GM21515 (cell line): Measurements from ENCODE around the gene DIS3L2.
"Not testable (repeated sequence)": the region's sequence is repeated elsewhere in the genome, so short reads cannot be mapped to it uniquely, and the experiment has no call there.

Experiments
- ATAC-seq: cut with Tn5 transposase; IDR thresholded peaks from one replicate; pipeline ENCODE4 v1.9.1; 2021; ENCODE audit not compliant: unreplicated experiment

Gene DIS3L2

DNA sequence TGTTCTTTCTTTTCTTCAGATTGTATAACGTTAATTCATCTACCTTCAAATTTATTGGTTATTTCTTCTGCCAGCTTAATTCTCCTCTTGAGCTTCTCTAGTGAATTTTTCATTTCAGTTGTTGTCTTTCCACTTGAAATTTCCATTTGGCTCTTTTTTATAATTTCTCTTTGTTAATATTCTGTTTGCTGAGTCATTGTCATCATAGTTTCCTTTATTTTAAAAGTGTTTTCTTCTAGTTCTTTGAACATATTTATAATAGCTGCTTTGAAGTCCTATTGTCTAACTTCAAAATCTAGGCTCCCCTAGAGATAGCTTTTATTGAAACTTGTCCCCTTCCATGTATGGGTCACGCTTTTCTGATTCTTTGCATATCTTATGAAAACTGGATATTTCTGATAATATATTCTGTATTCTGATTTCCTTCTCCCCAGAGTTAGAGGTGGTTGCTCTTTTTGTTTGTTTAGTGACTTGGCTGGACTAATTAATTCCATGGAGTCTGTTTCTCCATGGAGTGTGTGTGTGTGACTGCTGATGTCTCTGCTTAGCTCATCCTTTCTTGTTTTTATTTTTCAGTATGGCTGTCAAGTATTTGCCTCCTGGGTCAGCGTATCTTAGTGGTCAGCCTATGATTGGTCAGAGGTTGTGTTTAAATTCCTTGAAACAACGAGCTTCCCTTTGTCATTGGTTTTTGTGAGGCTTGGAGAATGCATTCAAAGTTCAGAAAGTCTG, 47.6 kb downstream of the DIS3L2 start:
- no peak for ATAC-seq

DNA sequence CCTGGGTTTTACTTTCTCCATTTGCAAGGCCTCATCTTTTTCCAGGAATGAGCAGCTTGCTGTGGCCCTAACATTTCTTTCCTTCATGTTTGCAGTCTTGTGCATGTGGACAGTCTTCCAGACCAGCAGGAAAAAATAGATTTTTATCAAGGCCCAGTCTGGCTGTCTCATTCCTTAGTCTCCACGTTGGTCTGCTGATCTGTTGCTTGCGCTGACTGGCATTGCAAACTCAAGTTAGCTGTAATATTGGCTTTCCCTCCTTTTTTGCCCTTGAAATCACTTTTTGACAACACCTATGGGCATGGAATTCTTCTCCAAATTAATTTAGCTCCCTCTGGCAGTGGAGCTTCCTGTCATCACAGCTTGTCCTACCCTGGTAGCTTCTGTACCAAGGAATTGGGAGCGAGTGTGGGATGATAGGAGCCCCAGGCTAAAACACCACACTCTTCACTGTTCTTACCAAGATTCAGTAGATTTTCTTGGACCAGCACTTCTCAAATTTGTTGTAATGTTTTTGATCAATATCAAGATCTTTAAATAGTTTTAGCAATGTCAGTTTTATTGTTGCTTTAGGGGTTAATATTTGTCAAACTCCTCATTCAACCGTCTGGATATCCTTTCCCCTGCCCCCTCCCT, 48.2 kb downstream of the DIS3L2 start:
- no peak for ATAC-seq

DNA sequence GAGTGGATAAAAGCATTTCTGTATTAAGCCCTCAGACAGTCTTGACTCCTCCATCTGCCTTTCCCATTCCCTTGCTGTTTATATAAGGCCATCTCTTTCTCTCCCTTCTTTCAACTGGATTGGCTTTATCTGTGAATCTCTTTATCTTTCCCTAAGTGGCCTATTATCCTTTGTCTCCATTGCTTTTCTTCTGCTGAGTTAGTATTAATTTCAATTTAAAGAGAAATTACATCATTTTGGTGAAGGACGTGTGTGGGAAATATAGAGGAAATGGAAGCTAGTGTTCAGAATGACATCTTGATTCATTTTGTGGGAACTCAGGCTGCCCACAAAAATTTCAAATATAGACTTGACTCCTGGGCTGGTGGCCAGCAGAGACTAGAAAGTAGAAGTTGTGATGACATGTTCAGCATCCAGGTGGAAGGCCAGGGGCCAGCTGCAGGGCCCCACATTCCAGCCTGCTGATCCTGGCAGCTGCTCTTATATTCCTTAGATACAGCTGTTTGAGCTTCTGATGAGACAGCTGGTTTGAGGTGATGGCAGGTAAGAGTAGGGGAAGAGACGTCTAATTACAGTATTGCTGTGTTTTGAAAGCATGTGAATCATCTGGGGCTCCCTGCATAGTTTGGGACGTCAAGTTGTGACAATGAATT, 52.3 kb downstream of the DIS3L2 start:
- ATAC-seq, result no peak

DNA sequence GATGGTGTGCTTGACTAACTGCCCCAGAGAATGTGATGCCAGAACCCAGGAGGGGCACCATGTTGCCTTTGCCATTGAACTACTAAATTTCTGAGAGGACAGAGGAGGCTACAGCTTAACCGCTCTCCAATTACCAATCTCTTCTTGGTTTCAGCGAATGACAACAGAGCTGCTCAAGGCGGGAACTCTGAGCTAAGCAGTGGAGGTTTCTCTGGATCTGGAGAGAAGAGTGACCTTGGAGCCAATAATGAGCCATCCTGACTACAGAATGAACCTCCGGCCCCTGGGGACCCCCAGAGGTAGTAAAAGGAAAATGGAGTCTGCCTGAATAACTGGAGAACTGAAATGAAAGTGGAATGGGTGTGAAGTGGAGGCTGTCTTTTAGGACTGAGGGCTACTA, 53.2 kb downstream of the DIS3L2 start:
- ATAC-seq, result no peak

DNA sequence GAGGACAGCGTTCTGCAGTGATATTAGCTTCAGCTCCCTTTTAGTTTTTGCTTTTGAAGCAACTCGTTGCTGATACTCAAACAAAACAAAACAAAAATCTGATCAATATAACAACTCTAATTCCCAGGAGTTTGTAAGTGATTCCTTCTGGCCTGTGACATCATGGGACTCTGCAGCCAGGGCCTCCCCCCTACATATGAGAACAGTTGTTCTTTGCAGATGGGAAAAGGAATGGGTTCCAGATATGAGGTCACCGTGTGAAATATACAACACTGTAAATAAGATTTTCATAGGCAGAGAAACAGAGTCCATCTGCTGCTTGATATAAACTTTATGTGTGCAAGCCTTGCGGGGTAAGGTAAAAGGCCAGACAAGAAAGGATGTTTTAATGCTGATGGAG, 56.7 kb downstream of the DIS3L2 start:
- ATAC-seq, result no peak

DNA sequence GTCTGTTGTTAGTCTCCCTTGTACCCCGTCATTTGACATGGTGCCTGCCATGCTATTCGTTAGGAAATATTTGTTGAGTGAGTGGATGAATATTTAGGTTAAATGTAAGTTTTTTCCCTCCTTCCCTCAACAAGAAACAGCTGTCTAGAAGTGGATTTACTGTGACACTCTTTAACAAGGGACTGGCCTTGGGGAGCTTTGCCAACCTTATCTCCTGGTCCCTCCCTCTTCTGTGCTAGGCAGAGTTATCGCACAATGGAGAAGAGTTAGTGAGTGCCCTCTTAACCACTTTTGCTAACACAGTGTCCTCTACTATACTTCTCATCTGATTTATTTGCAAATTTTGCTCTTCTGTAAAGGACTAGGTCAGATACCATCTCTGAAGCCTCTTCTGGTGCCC, 61.2 kb downstream of the DIS3L2 start:
- ATAC-seq, result no peak

DNA sequence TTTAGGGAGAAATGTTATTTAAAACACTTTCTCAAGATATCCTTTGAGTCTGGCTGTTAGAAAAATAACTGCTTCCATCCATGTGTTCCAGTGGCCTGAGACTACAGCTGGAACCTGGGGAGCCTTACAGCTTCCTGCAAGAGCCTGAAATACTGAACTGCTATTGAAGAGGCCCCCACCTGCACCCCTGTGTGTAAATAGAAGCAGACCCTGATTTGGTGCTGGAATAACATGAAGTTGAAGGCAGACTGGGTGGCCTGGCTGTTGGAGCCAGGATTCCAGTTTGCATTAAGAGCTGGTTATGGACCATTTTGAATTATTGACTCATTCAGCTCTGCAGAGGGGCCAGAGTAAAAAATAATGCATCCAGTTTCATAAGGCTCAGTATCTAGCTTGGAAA, 61.9 kb downstream of the DIS3L2 start:
- ATAC-seq, result no peak

DNA sequence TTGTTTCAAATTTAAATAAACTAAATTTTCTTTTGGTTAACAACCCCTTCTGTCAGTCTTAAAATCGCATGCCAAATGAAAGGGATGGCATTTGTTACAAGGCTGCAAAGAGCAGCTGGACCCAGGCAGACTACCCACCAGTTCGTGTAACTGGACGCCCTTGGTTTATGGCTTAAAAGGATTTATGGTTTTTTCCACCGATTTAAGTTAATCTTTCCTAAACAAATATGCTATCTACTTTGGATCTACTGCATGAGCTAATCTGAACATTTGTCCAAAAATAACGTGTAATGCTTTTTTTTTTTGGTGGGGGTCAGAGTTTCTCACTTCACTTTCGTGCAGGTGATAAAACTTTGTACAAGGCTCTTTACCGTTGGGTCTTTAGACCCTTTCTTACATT, 62.9 kb downstream of the DIS3L2 start:
- no peak for ATAC-seq

DNA sequence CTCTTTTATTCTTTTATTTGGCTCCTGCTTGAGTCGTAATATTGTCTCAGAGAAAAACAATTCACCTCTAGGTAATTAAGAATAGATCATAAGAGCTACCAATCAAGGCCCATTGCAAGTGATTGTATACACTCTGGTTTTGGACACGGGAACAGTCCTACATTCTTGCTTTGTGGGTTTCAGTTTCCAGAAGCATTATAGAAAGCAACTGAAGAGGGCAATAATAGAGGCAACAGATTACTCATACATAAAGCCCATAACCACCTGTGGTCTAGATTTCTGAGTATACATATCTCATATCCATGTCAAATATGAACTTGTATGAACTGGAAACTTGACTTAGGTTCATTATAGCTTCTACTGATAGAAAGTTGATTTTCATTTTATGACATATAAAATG, 65.4 kb downstream of the DIS3L2 start:
- peak; percentile 97 for ATAC-seq

DNA sequence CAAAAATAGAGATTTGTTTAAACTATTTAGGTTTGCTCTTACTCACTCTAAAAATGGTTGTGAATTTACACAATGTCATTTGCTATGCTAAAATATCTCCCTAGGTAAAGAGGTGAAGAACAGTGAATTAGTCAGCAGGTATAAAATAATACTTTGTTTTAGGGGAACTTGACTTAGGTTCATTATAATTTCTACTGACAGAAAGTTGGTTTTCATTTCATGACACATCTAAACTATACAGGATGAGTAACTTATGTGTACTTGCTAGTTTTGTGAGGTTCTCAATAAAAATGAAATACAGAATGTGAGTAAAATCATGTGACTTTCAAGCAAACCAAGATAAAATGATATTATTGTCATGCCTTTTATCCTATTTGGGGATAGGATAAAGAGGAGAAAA, 66.0 kb downstream of the DIS3L2 start:
- ATAC-seq, result no peak

DNA sequence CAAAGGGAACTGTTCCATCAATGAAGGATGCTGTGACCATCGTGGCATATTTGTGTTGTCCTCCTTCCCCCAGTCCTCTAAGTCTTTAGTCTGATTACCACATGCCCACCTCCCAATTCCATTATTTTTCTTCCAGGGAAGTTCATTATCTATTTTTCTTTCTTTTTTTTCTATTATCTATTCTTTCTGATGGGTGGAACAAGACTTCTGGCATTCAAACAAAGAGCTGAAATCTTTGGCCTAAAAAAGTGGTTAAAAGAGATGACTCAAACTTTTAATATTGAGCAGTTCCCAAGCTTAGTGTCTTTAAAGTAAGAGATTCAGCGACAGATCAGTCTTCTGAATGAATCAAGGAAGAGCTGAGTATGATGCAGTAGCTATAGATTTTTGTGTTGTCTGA, 66.6 kb downstream of the DIS3L2 start:
- no peak for ATAC-seq

DNA sequence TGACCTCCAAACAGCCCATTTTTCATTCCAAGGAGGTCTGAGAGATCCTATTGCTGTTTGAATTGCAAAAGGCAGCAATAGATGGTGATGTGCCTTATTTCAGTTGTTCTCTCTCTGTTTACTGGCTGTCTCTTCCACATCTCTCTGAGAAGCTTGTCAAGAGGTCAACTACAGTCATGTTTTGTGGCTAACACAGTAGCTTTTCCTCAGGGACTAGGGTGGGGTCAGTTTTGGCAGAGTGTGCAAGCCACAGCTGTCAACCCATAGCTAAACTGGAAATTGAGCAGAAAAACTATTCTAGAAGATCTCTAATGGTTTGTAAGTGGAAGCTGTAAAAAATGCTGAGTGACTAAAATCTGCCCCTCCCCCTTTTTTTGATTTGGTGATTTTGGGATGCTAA, 67.1 kb downstream of the DIS3L2 start:
- ATAC-seq, result no peak

DNA sequence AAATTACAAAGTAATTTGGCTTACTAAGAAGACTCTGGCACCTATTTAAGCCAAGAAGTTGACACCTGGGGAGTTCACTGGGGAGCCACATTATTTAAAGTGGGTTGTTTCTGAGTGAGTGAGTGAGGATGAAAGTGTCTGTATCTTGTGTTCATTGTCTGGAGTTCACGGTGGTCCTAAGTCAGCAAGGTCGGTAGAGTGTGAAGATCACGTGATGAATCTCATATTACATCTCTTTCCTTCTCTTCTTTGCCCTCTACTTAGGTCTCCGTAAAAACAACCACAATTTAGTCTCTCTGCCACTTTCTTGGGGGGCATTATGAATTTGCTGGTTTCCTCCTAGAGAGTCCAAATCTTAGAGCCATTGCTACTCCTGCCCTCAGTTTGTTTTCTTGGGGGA, 67.8 kb downstream of the DIS3L2 start:
- no peak for ATAC-seq

DNA sequence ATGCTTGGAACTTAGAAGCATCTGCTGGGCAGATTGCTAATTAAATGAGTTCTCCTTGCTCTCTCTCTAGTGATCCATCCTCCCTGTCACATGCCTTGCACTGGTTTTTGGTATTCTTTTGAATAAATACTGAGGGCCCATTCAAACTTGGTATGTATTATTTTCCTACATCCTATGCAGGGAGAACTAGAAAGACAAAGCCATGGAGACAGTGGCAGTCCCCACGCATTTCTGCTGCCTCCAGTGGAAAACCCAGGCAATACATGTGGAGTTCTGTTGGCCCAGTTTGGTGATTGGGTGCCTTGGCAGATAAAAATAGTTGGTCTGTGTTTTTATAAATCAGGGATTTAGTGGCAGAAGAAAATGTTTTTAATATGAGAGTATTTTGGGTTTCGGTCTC, 68.7 kb downstream of the DIS3L2 start:
- no peak for ATAC-seq

DNA sequence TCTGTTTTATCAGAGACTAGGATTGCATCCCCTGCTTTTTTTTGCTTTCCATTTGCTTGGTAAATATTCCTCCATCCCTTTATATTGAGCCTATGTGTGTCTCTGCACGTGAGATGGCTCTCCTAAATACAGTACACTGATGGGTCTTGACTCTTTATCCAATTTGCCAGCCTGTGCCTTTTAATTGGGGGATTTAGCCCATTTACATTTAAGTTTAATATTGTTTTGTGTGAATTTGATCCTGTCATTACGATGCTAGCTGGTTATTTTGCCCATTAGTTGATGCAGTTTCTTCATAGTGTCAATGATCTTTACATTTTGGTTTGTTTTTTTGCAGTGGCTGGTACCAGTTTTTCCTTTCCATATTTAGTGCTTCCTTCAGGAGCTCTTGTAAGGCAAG, 73.8 kb downstream of the DIS3L2 start:
- ATAC-seq, result not testable (repeated sequence)

DNA sequence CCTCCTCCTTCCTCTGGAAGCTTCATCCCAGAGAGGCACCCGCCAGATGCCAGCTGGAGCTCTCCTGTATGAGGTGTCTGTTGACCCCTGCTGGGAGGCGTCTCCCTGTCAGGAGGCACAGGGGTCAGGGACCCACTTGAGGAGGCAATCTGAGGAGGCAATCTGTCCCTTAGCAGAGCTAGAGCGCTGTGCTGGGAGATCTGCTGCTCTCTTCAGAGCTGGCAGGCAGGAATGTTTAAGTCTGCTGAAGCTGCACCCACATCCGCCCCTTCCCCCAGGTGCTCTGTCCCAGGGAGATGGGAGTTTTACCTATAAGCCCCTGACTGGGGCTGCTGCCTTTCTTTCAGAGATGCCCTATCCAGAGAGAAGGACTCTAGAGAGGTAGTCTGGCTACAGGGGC, 75.4 kb downstream of the DIS3L2 start:
- ATAC-seq, result not testable (repeated sequence)

DNA sequence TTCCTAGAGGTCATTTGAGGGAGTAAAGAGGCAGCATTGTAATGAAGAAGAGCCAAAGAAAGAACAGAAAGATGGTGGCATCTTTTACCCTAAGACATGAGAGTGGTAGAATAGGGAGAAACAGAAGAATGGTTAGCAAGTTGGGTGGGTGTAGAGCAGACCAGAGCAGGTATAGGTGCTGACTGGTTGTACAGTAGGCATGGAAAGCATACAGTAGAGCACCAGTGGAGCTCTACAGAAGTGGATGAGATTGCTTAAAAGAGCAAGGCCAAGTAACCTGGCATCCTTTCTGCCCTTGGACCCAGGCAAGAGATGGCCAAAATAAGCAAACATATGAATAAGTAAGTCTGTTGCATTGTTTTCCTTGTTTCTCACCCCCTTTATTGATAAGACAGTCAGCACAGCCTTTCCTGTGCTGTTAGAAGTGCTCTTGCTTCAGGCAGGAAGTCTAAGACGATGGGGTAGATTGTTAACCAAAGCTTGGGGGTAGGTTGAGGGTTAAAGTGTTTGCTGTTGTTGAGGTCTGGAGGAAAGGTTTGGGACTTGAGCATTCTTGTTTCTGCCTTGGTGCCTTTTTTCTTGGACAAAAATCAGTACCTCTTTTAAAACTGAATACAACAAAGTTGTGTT, 76.9 kb downstream of the DIS3L2 start:
- ATAC-seq, result no peak

DNA sequence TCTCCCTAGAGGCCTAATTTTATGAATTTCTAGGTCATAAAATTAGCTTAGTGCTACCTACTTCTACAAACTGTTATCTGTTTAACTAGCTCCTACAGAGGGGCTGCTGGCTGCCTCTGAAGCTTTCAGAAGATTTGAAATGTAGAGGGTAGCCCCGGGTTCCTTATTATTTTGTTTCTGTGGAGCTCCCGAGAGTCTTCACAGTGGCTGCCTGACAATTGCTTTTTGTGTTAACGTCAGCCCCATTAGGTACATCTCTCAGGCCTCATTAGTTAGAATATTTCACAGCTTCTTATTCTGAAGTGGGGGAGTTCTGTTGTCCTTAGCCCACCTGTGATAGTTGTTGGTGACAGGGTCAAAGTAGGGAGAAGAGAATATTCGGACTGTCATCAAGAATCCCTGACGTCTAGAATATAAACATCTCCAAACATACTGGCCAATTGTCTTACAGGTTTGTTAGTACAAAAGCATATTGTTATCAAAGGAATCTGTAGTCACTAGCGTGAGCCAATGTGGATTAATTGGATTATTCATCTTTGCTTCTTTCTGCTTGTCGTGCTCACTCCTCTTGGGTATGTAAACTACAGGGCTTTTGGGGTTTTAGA, 77.5 kb downstream of the DIS3L2 start:
- ATAC-seq, result no peak

DNA sequence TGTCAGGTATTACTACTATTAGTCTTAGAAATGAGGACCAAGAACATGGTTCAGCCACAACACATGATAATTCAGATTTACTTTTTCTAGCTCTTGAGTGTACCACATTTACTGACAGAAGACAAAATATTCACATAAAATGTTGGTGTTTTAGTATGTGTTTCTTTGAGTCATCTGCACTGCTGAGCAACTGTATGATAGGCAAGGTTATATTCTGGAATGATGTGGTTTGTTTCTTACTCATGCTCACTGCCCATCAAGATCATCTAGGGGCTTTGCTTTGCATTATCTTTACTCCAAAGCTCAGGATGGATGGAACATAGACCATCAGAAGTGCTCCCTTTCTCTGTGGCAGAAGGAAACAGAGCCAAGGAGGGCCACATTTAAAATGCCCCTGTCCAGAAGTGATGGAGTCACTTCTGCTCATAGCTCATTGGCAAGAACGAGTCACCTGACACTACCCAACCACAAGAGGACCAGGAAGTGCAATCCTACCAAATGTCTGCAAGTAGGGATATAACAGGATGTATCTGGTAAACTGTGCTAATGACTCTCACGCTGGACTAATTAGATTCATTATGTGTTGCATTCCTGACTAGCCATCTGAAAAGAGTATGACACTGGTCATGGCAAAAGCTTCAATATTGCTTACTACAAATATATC, 81.5 kb downstream of the DIS3L2 start:
- ATAC-seq, result no peak

DNA sequence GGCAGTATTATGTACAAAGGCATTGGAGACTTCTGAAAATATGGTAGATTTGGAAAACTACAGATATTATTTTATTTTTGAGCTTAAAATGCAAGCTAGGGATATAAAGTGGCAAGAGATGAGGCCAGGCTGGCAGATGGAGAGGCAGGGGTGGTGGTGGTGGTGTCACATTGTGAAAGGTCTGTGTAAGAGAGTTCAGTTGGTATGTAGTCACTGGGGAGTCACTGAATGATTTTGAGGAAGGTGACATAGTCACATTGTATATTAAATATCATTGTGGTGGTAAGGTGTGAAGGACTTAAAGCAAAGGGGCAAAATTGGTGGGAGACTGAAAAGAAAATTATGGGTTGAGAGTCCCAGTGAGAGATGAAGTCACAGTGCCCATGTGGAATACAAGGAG, 82.5 kb downstream of the DIS3L2 start:
- ATAC-seq, result no peak

DNA sequence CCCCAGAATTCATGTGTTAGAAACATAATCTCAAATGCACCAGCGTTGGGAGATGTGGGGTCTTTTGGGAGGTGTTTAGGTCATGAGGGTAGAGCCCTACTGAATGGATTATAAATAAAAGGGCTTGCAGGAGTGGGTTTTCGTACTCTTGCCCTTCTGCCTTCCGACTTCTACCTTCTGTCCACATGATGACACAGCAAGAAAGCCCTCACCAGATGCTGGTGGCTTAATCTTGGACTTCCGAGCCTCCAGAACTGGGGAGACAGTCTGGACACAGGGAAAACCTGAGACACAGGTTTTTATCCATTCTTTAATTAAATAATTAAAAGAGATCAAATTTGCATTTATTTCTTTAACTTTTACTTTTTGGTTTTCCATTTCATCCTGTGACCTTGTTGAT, 87.8 kb downstream of the DIS3L2 start:
- no peak for ATAC-seq
